ENCODE measurements around the gene CSRNP3. TPM values are rescaled to one million over a fixed set of nuclear protein-coding genes. Genes with fewer than 3 reads are reported as not detected.

Gene CSRNP3
- total RNA-seq, 1 experiment from 2014 or later = not detected

DNA sequence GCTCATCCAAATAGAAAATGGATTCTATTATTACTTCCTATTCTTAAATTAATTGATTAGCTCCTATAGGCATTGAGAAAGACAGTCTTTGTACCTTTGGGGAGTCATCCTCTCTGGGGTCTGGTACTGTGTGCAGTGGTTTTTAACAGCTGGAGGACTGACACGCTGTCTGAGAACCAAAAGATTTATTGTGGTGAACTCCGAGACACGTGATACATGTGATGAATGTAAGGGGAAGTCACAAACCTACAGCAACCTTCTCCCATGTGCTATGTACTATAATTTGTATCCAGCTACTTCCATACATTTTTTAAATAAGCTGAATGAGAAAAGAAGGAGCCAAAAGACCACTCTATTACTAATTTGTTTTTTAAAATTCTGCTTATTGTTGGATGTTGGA is 190.9 kb downstream of the CSRNP3 start:
- POLR2A ChIA-PET = interaction anchor here (0.5 kb wide), 1 partner anchor 191 kb away, joined by 5 read pairs; the partner anchor contains the start of gene CSRNP3
- ATAC-seq (no peak), DNase-seq (ENCODE audit: low read depth, low spot score) (no peak)
- Histone ChIP-seq H3K4me1 (ENCODE audit: control insufficient read depth, insufficient read depth, low read length) (no peaks in the 10 kb centered on the region), H3K27me3 (ENCODE audit: control insufficient read depth, insufficient read depth, low read length) (no peaks in the 10 kb centered on the region), H3K4me3 (ENCODE audit: low read depth in 2 of 2, low read length in 2 of 2) (no peak overlapping the region), H3K36me3 (ENCODE audit: control insufficient read depth, insufficient read depth, low read length) (no peaks in the 10 kb centered on the region), H3K9me3 (ENCODE audit: control insufficient read depth, insufficient read depth, low read depth, low read length) (no peaks in the 10 kb centered on the region), H3K27ac (ENCODE audit: low read length) (no peak overlapping the region)
- intact Hi-C loops (cut with micrococcal nuclease; ENCODE audit: unreplicated experiment) (no loop called here), in situ Hi-C loops (cut with HindIII; ENCODE audit: low pct_unique_long_range_greater_than_20kb, low sequenced_read_pairs) (no loop called here)
- BruUV-seq (replicated peaks) = no TSS peak
- CTCF ChIA-PET = no interaction called here
- no peak for TF ChIP-seq TCF7L2 (IDR thresholded peaks at IDR 0.05; ENCODE audit: low read depth, low read length)
- no peak for TF ChIP-seq SIN3A (IDR thresholded peaks at IDR 0.05; ENCODE audit: borderline replicate concordance, insufficient read depth, low read depth, low read length)
- TF ChIP-seq, protein P1, sequence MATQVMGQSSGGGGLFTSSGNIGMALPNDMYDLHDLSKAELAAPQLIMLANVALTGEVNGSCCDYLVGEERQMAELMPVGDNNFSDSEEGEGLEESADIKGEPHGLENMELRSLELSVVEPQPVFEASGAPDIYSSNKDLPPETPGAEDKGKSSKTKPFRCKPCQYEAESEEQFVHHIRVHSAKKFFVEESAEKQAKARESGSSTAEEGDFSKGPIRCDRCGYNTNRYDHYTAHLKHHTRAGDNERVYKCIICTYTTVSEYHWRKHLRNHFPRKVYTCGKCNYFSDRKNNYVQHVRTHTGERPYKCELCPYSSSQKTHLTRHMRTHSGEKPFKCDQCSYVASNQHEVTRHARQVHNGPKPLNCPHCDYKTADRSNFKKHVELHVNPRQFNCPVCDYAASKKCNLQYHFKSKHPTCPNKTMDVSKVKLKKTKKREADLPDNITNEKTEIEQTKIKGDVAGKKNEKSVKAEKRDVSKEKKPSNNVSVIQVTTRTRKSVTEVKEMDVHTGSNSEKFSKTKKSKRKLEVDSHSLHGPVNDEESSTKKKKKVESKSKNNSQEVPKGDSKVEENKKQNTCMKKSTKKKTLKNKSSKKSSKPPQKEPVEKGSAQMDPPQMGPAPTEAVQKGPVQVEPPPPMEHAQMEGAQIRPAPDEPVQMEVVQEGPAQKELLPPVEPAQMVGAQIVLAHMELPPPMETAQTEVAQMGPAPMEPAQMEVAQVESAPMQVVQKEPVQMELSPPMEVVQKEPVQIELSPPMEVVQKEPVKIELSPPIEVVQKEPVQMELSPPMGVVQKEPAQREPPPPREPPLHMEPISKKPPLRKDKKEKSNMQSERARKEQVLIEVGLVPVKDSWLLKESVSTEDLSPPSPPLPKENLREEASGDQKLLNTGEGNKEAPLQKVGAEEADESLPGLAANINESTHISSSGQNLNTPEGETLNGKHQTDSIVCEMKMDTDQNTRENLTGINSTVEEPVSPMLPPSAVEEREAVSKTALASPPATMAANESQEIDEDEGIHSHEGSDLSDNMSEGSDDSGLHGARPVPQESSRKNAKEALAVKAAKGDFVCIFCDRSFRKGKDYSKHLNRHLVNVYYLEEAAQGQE (IDR thresholded peaks at IDR 0.05; ENCODE audit: insufficient read depth in 1 of 2, low read depth in 2 of 2, low read length in 1 of 2) = no peak
- no peak for TF ChIP-seq POLR2AphosphoS5 (IDR thresholded peaks at IDR 0.05; ENCODE audit: low read depth, low read length)
- TF ChIP-seq, protein P2, sequence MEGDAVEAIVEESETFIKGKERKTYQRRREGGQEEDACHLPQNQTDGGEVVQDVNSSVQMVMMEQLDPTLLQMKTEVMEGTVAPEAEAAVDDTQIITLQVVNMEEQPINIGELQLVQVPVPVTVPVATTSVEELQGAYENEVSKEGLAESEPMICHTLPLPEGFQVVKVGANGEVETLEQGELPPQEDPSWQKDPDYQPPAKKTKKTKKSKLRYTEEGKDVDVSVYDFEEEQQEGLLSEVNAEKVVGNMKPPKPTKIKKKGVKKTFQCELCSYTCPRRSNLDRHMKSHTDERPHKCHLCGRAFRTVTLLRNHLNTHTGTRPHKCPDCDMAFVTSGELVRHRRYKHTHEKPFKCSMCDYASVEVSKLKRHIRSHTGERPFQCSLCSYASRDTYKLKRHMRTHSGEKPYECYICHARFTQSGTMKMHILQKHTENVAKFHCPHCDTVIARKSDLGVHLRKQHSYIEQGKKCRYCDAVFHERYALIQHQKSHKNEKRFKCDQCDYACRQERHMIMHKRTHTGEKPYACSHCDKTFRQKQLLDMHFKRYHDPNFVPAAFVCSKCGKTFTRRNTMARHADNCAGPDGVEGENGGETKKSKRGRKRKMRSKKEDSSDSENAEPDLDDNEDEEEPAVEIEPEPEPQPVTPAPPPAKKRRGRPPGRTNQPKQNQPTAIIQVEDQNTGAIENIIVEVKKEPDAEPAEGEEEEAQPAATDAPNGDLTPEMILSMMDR (IDR thresholded peaks at IDR 0.05) = no peak

DNA sequence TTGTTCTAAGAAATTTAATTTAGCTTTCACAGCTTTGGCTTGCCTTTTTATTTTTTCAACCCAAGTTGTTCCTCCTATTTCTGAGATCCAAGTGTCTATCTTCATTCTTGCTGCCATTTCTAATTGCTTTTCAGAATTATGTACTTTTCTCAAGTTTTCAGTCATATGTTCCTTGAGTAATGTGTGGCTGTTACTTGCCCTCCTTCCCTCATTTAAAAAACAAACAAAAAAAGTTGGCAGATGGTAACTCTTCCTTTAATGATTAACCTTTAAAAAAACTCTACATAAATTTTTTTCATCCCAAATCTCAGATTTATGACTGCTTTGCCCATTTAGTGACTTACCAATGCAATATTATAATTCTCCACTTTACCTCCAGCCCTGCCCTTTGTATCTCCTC is 193.2 kb downstream of the CSRNP3 start:
- POLR2A ChIA-PET = no interaction called here
- DNase-seq (ENCODE audit: low read depth, low spot score) (no peak), ATAC-seq (no peak)
- no peak overlapping the region for H3K27ac ChIP-seq (ENCODE audit: low read length)
- H3K9me3 ChIP-seq (ENCODE audit: control insufficient read depth, insufficient read depth, low read depth, low read length) = no peaks in the 10 kb centered on the region
- CTCF ChIA-PET = no interaction called here
- H3K36me3 ChIP-seq (ENCODE audit: control insufficient read depth, insufficient read depth, low read length) = no peaks in the 10 kb centered on the region
- no TSS peak for BruUV-seq (replicated peaks)
- no peaks in the 10 kb centered on the region for H3K27me3 ChIP-seq (ENCODE audit: control insufficient read depth, insufficient read depth, low read length)
- no peak overlapping the region for H3K4me3 ChIP-seq (ENCODE audit: low read depth in 2 of 2, low read length in 2 of 2)
- intact Hi-C loops (cut with micrococcal nuclease; ENCODE audit: unreplicated experiment) = no loop called here
- no peaks in the 10 kb centered on the region for H3K4me1 ChIP-seq (ENCODE audit: control insufficient read depth, insufficient read depth, low read length)
- in situ Hi-C loops (cut with HindIII; ENCODE audit: low pct_unique_long_range_greater_than_20kb, low sequenced_read_pairs) = no loop called here
- TF ChIP-seq POLR2AphosphoS5 (IDR thresholded peaks at IDR 0.05; ENCODE audit: low read depth, low read length) (no peak), SIN3A (IDR thresholded peaks at IDR 0.05; ENCODE audit: borderline replicate concordance, insufficient read depth, low read depth, low read length) (no peak), TCF7L2 (IDR thresholded peaks at IDR 0.05; ENCODE audit: low read depth, low read length) (no peak)
- TF ChIP-seq, protein P2 (IDR thresholded peaks at IDR 0.05) = no peak
- TF ChIP-seq, protein P1 (IDR thresholded peaks at IDR 0.05; ENCODE audit: insufficient read depth in 1 of 2, low read depth in 2 of 2, low read length in 1 of 2) = no peak

All from Panc1 (cell line).